Measurements from ENCODE around the gene SLIRP.

The SLIRP gene

GRCh38 chr14:77722301-77722700 lies 14.4 kb downstream of the SLIRP start:
- TF ChIP-seq NFIC (IDR thresholded peaks at IDR 0.05) (no peak), TEAD4 (IDR thresholded peaks at IDR 0.05) (no peak), EGR1 (IDR thresholded peaks at IDR 0.05) (no peak), TAF1 (IDR thresholded peaks at IDR 0.05; ENCODE audit: low read depth) (no peak), ZBTB7A (IDR thresholded peaks at IDR 0.05; ENCODE audit: low read depth) (no peak)

DNA sequence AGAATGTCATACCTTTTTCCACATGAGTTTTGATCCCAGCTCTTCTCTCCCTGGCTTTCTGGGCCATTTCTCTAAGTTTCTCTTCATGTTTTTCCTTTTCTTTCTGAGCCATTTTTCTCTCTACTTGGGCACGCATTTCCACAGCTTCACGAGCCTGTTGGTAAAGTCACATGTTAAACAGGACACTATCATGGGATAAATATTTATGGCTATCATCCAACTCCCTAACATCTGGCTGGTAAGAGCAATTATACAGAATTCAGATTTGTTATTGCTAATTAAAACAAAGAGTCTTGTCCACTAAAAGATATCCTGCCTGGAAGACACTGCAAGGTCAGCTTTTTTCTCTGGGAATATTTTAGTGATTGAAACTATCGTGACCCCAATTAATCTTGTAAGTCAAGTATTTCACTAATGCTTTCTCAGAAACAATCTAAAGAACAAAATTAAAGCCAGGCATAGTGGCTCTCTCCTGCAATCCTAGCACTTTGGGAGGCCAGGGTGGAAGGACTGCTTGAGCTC lies 23.1 kb downstream of the SLIRP start:
- TF ChIP-seq TEAD4 (IDR thresholded peaks at IDR 0.05) (no peak), ZBTB7A (IDR thresholded peaks at IDR 0.05; ENCODE audit: low read depth) (no peak), EP300 (IDR thresholded peaks at IDR 0.05; ENCODE audit: borderline replicate concordance) (no peak), YY1 (IDR thresholded peaks at IDR 0.05; ENCODE audit: low read depth) (no peak), USF1 (IDR thresholded peaks at IDR 0.05) (no peak)
- TF ChIP-seq, protein P1, sequence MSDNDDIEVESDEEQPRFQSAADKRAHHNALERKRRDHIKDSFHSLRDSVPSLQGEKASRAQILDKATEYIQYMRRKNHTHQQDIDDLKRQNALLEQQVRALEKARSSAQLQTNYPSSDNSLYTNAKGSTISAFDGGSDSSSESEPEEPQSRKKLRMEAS (IDR thresholded peaks at IDR 0.05), result no peak

DNA sequence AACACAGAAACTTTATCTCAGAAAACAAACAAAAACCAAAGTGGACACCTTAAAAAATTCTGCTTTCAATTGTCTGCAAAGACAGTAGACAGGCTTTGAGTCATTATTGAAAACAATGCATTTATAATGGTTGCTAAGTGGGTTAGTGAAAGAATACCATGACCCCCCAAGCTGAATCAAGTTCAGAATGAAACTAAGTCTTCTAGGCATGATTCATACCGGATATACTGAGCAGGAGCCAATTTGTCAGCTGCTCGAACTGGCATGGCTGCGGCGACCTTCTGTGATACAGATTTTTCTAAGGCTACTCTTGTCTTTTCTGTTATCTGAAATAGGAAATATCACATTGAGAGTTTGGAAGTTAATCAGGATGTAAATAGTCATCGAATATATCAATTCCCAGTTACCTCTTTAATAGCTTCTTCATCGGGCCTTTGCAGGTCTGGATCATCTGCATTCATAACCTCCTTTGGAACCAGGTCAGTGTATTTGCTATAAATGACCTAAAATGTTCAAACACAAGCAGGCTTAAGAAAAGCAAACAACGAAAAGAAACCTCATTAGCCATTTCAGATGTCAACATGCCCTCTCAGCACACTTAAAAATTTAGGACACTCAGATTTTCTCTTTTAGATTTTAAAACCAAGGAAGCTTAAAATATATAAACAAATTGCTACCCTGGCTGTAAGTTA lies 30.8 kb downstream of the SLIRP start:
- TF ChIP-seq FOXM1 (IDR thresholded peaks at IDR 0.05; ENCODE audit: borderline replicate concordance, low read depth) (no peak), TCF12 (IDR thresholded peaks at IDR 0.05; ENCODE audit: low read depth) (no peak), NFIC (IDR thresholded peaks at IDR 0.05) (no peak), EGR1 (IDR thresholded peaks at IDR 0.05) (no peak), ZBTB7A (IDR thresholded peaks at IDR 0.05; ENCODE audit: low read depth) (no peak), YY1 (IDR thresholded peaks at IDR 0.05; ENCODE audit: low read depth) (no peak), CREB1 (IDR thresholded peaks at IDR 0.05; ENCODE audit: low read depth) (no peak), TAF1 (IDR thresholded peaks at IDR 0.05; ENCODE audit: low read depth) (no peak), TEAD4 (IDR thresholded peaks at IDR 0.05) (no peak), CEBPB (IDR thresholded peaks at IDR 0.05) (no peak), USF1 (IDR thresholded peaks at IDR 0.05) (no peak), RAD21 (IDR thresholded peaks at IDR 0.05; ENCODE audit: low read depth) (no peak)
- TF ChIP-seq, protein P1 (IDR thresholded peaks at IDR 0.05), result no peak

DNA sequence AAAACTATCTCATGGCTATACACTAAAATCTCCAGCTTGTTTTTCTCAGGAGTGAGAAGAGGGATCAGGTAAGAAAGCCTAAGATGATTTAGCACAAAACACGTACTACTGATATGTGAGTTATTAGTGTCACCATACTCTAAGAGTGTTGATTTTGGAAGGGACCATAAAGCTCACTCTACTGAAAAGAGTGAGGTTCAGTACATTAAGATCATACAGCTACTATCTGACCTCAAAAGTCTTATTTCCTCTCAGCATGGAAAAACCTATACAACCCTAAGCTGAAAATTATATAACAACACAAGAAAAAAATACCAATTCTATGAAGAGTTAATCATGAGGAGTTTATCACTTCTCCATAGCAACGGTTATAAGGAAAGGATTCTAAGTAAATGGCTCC lies 33.5 kb downstream of the SLIRP start:
- no peak for TF ChIP-seq USF1 (IDR thresholded peaks at IDR 0.05)
- TF ChIP-seq EP300 (IDR thresholded peaks at IDR 0.05; ENCODE audit: borderline replicate concordance), result no peak
- TF ChIP-seq RAD21 (IDR thresholded peaks at IDR 0.05; ENCODE audit: low read depth), result no peak
- TF ChIP-seq REST (IDR thresholded peaks at IDR 0.05; ENCODE audit: low read depth), result no peak
- TF ChIP-seq ZBTB7A (IDR thresholded peaks at IDR 0.05; ENCODE audit: low read depth), result no peak
- TF ChIP-seq FOXM1 (IDR thresholded peaks at IDR 0.05; ENCODE audit: borderline replicate concordance, low read depth), result no peak
- TF ChIP-seq CEBPB (IDR thresholded peaks at IDR 0.05), result no peak
- no peak for TF ChIP-seq EGR1 (IDR thresholded peaks at IDR 0.05)
- no peak for TF ChIP-seq NFIC (IDR thresholded peaks at IDR 0.05)
- TF ChIP-seq, protein P1 (IDR thresholded peaks at IDR 0.05), result no peak

DNA sequence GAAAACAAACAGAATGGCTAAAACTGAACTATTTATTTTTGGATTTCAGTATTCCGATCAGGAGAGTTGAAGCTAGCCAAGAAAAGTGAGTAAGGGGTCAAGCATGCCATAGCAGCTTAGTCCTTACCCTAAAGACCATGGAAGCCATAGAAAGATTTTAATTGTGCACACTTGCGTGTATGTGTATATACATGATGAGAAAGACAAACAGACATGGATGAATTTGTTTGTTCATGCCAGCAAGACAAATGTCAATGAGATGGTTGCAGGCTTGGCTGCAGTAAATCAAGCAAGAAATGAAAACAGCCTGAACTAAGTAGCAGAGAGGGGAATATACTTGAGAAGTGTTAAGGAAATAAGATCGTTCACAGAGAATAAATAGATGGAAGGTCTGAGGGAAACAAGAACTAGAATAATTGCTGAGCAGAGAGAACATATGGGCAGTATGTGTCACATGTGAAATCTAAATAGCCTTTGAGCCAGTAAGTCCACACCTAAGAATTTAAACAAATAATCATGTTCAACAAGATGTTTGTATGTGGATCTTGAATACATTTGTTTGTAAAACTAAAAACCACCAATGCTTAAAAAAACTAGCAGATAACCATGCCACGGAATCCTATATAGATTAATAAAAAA lies 38.3 kb downstream of the SLIRP start:
- TF ChIP-seq EGR1 (IDR thresholded peaks at IDR 0.05), result no peak
- no peak for TF ChIP-seq USF1 (IDR thresholded peaks at IDR 0.05)
- TF ChIP-seq, protein P1 (IDR thresholded peaks at IDR 0.05), result no peak
- no peak for TF ChIP-seq TEAD4 (IDR thresholded peaks at IDR 0.05)
- TF ChIP-seq CEBPB (IDR thresholded peaks at IDR 0.05), result no peak

- TF ChIP-seq RAD21 (IDR thresholded peaks at IDR 0.05; ENCODE audit: low read depth), result no peak
- TF ChIP-seq NFIC (IDR thresholded peaks at IDR 0.05), result no peak
- TF ChIP-seq FOXM1 (IDR thresholded peaks at IDR 0.05; ENCODE audit: borderline replicate concordance, low read depth), result no peak
- TF ChIP-seq TEAD4 (IDR thresholded peaks at IDR 0.05), result no peak
These were observed 44.4 kb downstream of the SLIRP start for GRCh38 chr14:77752266-77752665.

Data from Ishikawa (cell line).